HG02970 (cell line): ENCODE results near the gene NDUFS4.
"Not testable (repeated sequence)": the region's sequence is repeated elsewhere in the genome, so short reads cannot be mapped to it uniquely, and the experiment has no call there.

Source experiments
- ATAC-seq: cut with Tn5 transposase; IDR thresholded peaks from one replicate; pipeline ENCODE4 v1.9.1; 2021; ENCODE audit warnings: mild to moderate bottlenecking, moderate library complexity, moderate number of reproducible peaks; ENCODE audit not compliant: unreplicated experiment, low FRiP score

Gene NDUFS4

GRCh38 chr5:53571403-53571802, 11.0 kb downstream of the NDUFS4 start:
- ATAC-seq: no peak

GRCh38 chr5:53575101-53575500, 14.7 kb downstream of the NDUFS4 start:
- no peak for ATAC-seq

GRCh38 chr5:53575831-53576230, 15.4 kb downstream of the NDUFS4 start:
- no peak for ATAC-seq

- no peak for ATAC-seq
These were observed 16.2 kb downstream of the NDUFS4 start for GRCh38 chr5:53576674-53577073.

- ATAC-seq: no peak
These were observed 18.4 kb downstream of the NDUFS4 start for GRCh38 chr5:53578854-53579253.

- ATAC-seq: no peak
These were observed 20.1 kb downstream of the NDUFS4 start for GRCh38 chr5:53580547-53580946.

- ATAC-seq: no peak
These were observed 21.8 kb downstream of the NDUFS4 start for GRCh38 chr5:53582225-53582624.

- ATAC-seq: no peak
These were observed 30.3 kb downstream of the NDUFS4 start for GRCh38 chr5:53590759-53591158.

GRCh38 chr5:53594419-53594818, 34.0 kb downstream of the NDUFS4 start:
- ATAC-seq: no peak

GRCh38 chr5:53597894-53598293, 37.5 kb downstream of the NDUFS4 start:
- ATAC-seq: no peak

GRCh38 chr5:53601570-53601969, 41.1 kb downstream of the NDUFS4 start:
- no peak for ATAC-seq

GRCh38 chr5:53603009-53603687, 42.7 kb downstream of the NDUFS4 start:
- ATAC-seq: no peak

GRCh38 chr5:53604309-53604708, 43.9 kb downstream of the NDUFS4 start:
- ATAC-seq: no peak

- ATAC-seq: no peak
These were observed 47.4 kb downstream of the NDUFS4 start for GRCh38 chr5:53607886-53608285.

GRCh38 chr5:53608897-53609296, 48.5 kb downstream of the NDUFS4 start:
- not testable (repeated sequence) for ATAC-seq

- ATAC-seq: no peak
These were observed 52.6 kb downstream of the NDUFS4 start for GRCh38 chr5:53613061-53613460.

GRCh38 chr5:53613536-53613935, 53.1 kb downstream of the NDUFS4 start:
- ATAC-seq: no peak

- no peak for ATAC-seq
These were observed 54.0 kb downstream of the NDUFS4 start for GRCh38 chr5:53614376-53614885.

- ATAC-seq: no peak
These were observed 56.6 kb downstream of the NDUFS4 start for GRCh38 chr5:53616939-53617549.

- ATAC-seq: no peak
These were observed 70.8 kb downstream of the NDUFS4 start for GRCh38 chr5:53631251-53631650.

- ATAC-seq: no peak
These were observed 81.6 kb downstream of the NDUFS4 start for GRCh38 chr5:53642061-53642460.

GRCh38 chr5:53643445-53643844, 83.0 kb downstream of the NDUFS4 start:
- ATAC-seq: no peak
